Activated CD8-positive, alpha-beta memory T cell treated with anti-CD3 and anti-CD28 coated beads for 1 hour (primary cell): ENCODE measurements around the gene AKR1B1.
A peak's percentile ranks its signal among the peaks of the same experiment; 100 is the strongest.

ENCODE experiments used
- DNase-seq, 2 donors: peaks; one replicate each; pipeline ENCODE4 v3.0.0-alpha.2; 2020; ENCODE audit warnings: low read depth in 1 of 2; ENCODE audit errors: extremely low read depth in 1 of 2

Gene AKR1B1

DNA sequence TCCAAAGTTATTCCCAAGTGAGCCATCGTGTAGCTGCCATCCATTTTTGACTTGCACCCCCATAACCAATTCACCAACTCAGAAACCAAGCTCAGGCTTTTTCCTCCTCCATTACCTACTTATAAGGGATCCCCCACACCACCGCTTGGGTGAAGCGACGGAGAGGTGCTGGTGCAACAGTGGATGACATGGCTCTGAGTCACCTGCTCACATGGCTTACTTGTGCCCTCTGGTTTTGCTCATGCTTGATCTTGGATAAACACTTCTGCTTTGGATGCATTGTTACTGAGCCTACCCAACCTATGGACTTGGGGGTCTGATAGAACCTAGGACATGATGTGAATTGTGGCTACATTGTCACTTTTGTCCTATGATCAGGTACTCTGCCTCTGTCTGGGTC, 12.0 kb upstream of the AKR1B1 start:
- no peak for DNase-seq

DNA sequence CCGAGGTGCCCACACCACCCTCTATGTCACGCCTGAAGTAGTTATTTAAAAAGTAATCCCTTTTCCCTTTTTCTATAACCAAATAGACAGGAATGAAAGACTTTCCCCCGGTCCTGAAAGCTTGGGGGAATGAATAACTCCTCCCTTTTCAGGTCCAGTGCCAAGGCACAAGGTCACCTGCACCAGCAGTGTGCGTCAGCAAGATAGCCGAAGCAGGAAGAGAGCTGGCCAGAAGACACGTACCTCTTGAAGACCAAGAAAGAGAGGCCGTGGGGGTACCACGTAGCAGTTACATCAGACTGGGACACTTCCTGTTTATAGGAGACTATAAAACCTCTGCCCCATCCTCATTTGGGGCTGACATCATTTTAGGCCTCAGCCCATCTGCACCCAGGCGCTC, 10.7 kb upstream of the AKR1B1 start:
- no peak for DNase-seq

DNA sequence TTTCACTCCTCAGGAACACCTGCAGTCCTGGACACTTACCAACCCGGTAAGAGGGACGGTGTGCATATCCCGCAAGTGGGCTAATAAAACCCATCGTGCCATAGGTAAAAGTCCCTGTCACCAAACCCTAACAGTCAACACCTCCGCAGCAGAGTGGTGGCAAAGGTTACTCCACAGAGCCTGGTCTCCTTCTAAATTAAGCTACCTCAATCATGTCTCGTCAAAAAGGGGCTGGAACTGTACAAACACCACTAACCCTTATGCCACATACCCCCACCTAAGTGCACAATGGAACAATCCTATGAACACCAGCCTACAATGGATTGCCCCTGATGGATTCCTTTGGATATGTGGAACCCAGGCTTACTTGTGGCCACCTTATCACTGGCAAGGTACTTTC, 9.6 kb upstream of the AKR1B1 start:
- DNase-seq = no peak

DNA sequence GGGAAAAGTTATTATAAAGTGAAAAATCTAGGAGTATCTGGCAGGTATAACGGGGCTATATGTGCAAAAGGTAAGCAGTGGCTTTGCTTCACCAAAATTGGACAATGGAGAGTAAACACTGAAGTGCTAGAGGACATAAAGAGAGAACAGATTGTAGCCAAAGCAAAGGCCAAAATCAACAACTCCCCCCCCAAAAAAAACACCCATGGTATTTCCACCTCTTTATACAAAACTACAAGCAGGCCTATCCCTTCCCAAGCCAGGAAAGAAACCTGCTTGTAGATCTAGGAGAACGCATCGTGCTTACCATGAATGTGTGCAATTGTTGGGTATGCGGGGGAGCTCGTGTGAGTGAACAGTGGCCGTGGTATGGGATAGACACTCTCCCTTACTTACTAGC, 9.2 kb upstream of the AKR1B1 start:
- no peak for DNase-seq

DNA sequence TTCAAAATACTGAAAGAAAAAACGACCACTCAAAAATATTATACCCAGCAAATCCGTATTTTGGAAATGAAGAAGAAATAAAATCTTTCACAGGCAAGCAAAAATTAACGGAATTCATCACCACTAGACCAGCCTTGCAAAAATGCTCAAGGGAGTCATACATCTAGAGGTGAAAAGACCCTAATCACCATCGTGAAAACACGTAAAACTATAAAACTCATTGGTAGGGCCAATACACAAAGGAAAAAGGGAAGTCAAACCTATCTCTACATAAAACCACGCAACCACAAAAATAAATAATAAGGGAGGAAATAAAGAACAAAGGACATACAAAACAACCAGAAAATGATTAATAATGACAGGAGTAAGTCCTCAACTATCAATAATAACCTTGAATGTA, 6.6 kb upstream of the AKR1B1 start:
- DNase-seq = no peak

DNA sequence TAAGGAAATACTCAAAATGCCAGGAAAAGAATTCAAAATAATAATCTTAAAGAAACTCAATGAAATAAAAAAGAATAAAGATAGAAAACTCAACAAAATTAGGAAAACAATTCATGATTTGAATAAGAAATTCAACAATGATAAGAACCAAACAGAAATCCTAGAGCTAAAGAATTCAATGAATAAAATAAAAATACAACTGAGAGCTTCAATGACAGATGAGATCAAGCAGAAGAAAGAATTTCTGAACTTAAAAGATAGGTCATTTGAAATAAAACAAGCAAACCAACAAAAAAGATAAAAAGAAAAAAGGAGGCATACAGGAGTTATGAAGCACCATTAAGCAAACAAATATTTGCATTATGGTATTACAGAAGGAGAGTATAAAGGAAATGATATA, 5.6 kb upstream of the AKR1B1 start:
- DNase-seq = no peak

DNA sequence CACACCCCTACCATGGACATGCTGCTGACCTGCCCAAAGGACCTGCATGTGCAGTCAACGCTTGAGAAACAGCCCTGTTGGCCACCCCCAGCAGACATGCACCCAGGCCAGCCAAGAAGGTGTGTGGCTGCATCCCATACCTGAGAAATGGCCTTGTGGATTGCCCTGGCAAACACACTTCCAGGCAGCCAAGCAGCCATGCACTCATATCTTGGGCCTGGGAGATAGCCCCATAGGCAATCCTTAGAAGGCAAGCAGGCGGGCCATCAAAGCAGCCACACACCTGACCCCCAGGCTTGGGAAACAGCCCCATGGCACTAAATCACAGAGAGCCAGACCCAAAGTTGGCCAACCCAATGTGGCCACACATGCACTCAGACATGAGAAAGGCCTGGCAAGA, 4.9 kb upstream of the AKR1B1 start:
- DNase-seq = no peak

DNA sequence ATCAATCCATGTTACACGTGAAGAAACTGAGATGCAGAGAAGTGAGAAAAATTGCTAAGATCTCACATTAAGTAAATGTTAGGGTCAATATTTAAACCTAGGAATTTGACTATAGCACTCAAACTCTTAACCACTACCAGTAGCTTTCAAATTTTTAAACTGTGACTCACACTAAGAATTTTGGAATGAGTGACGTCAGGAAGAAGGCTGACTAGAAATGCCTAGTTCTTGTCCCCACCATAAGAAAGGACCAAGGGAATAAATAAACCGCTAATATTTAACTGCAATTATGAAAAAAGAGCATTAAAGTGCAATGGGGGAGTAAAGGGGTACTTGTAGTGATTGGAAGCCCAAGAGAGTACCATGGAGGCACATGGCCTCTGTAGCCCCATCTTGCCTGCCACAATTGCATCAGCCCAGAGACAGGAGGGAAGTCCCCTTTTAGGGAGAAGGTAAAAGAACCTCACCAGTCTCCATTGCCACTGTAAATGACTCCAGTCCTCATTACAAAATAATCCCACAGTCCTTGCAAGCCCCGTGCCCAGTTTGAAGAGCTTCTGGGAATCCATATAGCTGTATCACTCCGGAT, 3.5 kb upstream of the AKR1B1 start:
- DNase-seq = no peak

DNA sequence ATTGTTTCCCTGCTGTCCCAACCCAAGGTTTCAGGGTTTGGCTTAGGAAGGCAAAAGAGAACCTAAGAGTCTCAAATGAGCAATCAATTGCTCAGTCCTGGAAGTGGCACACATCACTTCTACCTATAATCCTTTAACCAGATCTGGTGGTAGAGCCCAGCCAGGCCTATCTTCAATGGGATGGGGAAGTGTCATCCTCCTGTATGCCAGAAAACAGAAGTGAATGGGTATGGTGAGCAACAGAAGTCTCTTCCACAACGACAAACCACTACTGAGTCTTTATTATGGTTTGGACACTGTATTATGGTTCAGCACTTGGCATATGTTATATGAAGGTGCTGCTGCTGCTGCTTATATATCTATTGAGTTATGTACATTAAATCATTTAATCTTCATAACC, 3.0 kb upstream of the AKR1B1 start:
- no peak for DNase-seq

DNA sequence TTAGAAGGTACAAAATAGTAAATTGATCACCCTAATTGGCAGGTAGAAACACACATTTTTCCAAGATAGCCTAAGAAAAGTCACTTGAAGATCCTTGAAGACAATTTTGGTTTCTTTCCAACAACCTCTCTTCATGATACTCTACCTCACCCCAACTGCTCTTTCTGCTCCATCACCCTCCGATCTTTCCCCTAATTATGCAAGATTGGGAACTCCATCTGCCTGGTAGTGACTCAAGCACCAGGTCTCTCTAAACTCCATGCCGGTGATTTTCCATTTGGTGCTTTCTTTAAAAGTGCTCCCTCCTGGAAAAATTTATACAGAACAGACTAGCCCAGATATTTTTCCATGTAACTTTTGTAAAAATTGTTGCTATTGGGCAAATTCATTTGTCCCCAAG, 1.1 kb upstream of the AKR1B1 start:
- DNase-seq = no peak

DNA sequence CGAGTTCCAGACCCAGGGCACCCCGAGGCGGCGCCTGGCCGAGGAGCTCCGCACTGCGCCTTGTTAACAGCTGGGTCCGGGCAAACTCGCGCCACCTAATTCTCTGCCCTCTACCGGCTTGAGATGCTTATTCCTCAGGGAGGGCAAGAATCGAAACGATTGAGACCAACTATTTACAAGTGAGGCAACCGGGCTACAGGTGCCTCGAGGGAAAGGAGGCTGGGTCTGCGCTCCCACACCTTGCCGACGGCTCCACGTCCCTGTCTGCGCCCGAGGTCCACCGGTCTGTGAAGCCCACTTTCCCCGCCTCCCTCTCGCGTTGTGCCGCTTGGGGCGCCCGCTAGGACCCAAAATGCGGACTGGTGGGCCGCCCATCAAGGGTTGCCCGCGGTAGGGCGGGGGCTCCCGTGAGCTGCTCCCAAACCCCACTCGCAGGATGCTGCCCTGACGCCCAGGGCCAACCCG, 527 bp downstream of the AKR1B1 start:
- DNase-seq = peak; percentile 16 to 43

DNA sequence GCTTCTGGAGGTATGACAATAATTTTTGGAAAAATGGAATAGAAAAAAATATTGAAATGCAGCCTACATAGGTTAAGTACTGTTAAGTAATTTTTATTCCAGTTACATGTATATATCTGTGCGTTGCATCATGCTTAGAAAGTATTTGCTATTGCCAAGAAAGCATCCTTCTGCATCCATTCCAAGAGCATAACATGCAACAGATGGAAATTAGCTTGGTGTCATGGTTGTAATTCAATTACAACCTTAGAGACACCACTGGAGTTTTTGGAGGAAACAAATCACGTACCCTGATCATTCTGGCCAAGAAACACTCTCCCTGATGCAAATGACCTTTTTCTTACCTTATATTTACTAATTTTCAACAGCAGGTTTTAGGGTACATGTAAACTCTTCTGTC, 1.7 kb downstream of the AKR1B1 start:
- DNase-seq = no peak

DNA sequence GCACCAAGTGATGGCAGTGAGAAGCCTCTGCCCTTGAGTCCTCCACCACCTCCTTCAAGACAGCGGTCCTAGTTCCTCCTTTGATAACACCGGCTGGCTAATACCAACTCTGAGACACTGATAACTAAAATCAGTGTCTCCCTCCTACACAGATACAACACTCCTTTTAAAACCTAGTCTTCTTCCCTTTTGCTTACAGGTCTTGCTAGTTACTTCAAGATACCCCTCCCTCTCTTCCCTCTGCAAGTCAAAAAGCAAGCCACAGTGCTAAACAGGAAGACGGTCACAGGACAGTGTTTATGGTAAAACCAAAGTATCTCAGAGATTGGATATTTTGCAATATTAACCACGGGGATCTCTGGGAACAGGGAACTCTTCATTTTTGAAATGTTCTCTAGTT, 4.6 kb downstream of the AKR1B1 start:
- DNase-seq = no peak

DNA sequence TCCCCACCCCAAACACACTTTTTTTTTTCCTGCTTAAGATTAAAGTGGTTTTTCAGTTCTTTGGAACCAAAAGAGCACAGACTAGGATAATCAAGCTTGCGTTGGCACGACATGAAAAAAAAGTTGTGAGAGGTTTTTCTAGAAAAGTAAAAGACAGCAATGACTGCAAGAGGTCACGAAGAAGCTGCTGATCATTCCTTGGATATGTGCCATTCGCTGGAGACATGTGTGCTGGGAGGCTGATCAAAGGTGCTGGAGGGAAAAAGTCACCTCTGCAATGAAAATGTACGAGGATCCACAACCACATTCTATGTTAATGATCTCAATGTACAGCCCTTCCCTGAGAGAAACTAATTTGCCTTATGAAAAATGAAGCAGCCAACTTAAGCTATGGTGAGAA, 5.4 kb downstream of the AKR1B1 start:
- no peak for DNase-seq

DNA sequence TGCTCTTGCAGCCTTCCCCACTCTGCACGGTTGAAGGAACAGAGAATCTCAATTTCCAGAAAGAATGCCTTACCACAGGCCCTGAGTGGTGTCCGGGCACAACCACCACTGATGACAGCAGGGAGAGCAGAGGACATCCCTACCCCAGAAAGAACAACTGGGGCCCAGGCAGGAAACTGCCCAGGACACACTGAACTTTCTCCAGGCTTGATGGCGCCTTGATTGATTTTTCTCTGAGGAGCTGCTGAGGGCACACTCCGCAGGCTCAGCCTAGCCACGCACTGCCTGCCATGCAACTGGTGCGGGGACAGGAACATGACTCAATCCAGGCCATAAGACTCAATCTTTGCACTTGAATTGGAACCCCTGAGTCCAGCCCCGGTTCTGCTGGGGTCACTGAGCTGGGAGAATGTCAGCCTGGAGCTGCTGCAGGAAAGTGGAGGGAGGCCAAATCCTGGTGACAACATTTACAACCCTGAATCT, 5.9 kb downstream of the AKR1B1 start:
- DNase-seq = no peak

DNA sequence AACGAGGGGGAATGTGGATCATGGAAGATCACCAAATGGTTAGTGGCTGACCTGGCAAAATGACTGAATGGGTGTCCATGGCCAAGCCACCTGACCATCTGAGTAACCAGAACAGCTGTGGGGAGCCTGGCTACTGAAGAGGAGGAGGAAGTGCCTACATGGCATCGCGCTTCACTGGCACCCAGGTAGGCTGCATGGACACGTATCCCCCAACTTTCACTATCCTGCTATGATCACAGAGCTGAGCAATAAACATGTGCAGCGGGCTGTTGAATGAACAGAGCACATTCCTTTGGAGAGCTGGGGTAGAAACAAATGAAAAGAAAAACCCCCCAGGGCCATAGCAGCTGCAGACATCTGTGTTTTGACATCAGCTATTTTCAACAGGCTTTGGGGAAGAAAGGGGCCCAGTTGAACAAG, 6.5 kb downstream of the AKR1B1 start:
- no peak for DNase-seq

DNA sequence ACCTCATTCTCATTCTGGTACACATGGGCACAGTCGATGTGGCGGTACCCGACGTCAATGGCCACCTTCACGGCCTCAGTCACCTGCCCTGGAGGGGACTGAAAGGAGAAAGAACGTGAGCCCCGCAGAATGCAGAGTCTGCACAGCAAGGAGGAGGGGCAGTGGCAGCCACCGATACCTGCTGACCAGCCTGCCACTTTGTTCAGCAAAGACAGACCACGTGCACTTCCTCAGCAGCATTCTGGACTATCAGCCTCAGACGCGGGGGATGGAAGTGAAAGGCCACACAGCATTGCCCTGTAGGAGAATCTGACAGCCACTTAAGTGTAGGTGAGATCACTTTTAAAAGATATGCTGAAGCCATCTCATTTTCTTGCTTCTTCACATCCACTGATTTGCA, 7.2 kb downstream of the AKR1B1 start:
- DNase-seq = no peak

DNA sequence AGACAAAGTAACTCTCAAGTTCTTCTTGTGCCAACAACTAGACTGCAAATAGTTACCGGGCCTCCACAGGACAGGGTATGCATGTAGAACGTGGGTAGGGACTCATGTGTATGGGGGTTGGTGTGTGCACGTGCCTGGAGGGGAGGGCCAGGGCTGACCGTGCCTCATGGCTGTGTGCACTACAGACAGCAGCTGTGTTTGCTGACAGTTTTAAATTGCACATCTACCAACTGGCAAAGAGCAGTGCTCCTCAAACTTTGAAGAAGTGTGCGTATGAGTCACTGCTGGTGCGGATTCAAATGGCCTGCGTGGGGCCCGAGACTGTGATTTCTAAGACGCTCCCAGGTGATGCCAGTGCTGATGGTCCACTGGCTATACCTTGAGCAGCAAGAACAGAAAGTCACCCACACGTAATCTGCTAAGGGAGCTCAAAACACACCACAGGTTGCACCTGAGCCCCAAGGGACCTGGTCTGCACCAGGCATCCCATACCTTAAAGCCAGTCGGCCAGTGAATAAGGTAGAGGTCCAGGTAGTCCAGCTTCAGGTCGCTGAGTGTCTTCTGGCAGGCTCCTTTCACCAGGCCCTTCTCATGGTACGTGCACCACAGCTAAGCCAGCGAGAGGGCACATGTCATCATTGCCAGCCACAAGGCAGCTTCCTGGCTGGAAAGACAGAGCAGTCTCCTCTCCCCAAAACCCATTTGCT, 8.5 kb downstream of the AKR1B1 start:
- DNase-seq = no peak

DNA sequence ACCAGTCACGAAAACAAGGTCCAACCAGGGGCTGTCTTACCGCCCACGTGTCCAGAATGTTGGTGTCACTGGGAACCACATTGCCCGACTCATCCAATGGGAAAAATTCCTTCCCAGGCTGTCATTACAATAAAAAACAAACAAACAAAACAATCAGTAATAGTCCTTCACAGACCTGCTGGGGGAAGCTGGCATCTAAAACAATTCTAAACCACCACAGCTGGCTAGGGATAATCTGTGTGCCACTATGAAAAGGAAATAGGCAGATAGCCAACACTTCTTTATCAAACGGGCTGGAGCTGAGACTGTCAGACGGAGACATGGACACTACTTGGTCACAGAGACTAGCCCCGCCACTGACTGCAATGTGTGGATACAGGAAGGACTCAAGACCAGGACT, 9.2 kb downstream of the AKR1B1 start:
- DNase-seq = no peak

DNA sequence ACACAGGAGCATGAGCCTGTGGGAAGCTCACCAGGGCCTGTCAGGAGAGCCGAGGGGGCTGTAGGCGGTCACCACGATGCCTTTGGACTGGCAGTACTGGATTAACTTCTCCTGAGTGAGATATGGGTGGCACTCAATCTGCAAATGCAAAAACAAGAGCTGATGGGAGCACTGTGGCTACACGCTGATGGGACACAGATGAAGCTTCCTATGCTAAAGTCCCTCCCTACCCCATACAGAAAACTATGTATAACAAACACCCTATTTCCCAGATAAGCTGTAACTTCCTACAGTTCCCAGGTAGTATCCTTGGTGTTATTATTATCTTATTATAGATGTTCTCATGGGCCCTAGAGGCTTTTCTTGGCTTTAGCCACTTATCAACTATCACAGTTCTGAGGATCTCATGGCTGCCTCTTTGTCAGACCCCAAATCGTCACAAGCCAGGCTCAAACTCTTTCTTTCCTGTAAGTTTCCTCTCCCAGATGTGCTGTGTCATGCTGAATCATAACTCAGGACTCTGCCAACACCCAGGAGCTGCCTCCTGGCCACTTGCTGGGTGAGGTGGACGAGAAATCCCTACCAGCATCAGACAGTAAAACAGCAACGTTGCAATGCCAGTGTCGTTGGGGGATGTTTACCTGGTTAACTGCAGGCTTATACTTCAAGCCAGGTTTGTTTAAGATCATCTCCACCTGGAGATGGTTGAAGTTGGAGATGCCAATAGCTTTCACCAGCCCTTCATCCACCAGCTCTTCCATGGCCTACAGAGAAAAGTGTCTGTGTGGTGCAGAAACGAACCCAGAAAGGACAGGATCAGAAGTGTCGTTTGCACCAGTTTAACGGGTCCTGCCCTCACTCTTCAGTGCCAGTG, 10.3 kb downstream of the AKR1B1 start:
- DNase-seq = no peak

DNA sequence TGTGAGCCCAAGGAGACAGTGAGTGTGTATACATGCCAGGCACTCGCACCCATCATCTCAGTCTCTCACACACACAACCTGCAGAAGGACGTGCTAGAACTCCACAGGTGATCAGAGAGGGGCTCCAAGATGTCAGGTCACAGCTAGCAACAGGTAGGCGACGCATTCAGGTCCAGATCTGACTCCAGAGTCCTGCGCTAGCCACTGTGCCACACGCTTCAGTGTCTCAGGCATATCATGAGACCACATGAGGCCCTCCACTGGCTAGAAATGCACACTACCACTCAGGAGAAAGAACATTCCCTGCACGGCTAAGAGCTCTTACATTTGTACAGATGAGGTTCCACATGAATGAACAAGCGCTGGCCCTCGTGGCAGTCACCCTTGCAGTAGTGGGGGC, 11.5 kb downstream of the AKR1B1 start:
- no peak for DNase-seq

DNA sequence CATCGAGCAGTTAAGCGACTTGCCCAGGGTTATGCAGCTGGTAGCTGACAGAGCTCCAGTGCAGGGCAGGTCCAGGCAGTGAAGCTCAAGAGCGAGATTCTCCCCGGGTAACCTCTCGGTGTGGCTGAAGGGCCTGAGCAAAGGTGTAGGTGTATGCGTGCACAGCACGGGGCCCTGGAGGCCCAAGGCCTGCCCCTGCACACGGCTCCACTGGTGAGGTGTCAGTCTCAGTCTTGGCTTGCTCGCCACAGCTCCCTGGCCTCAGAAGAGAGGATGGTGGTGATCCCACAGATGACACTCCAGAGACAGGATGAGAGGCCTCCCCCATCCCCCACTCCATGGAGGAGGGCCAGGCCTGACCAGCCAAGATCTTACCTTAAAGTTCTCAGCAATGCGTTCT, 12.0 kb downstream of the AKR1B1 start:
- no peak for DNase-seq
